Adrenal gland (tissue), 12 donors: Measurements from ENCODE around the gene FGFR3. TPM values are rescaled to one million over a fixed set of nuclear protein-coding genes. Genes with fewer than 3 reads are reported as not detected.

Experiments used
- DNase-seq, 7 donors: peaks; one replicate each; pipeline ENCODE4 v3.0.0-alpha.2; 2019 to 2020
- H3K27ac ChIP-seq, 5 donors: fragments of 200-600 bp; sonication (generic) in 4 of 5; 1 replicate in 3 of 5; 2 replicates in 2 of 5; pipeline versions ENCODE4 v1.5.1 to v1.8.0; 2016 to 2020; ENCODE audit warnings: mild to moderate bottlenecking in 1 of 5
- H3K27me3 ChIP-seq: fragments of 200-600 bp; 2 replicates; pipeline ENCODE4 v1.8.0; 2021
- H3K36me3 ChIP-seq, 2 donors: fragments of 200-600 bp; replicated peaks in 1 of 2; 1 replicate in 1 of 2; 2 replicates in 1 of 2; pipeline versions ENCODE4 v1.5.1 to v1.8.0; 2018 to 2022
- H3K4me1 ChIP-seq, 2 donors: fragments of 200-600 bp; replicated peaks in 1 of 2; 1 replicate in 1 of 2; 2 replicates in 1 of 2; pipeline versions ENCODE4 v1.5.1 to v1.8.0; 2018 to 2021
- H3K4me3 ChIP-seq, 4 donors: fragments of 200-600 bp; sonication (generic) in 3 of 4; one replicate each; pipeline ENCODE4 v1.5.1; 2016 to 2018
- H3K9me3 ChIP-seq, 3 donors: fragments of 200-600 bp; sonication (generic) in 1 of 3; replicated peaks in 1 of 3; 1 replicate in 2 of 3; 2 replicates in 1 of 3; pipeline versions ENCODE4 v1.5.1 to v1.8.0; 2016 to 2021
- POLR2A ChIP-seq, 2 donors: fragments of 450-650 bp; IDR thresholded peaks; one replicate each; pipeline ENCODE4 v1.6.1; 2017; ENCODE audit warnings: antibody characterized with exemption in 2 of 2, mild to moderate bottlenecking in 2 of 2, moderate library complexity in 1 of 2
- WGBS, 4 donors: extraction: QIAGEN DNeasy Blood & Tissue Kit in 2 of 4; methylation state at CpG; one replicate each; pipeline versions ENCODE4 v1.1.5 to v1.1.7; 2013 to 2017; 5-methylcytosine and 5-hydroxymethylcytosine counted together
- intact Hi-C, 2 donors: fragments of 100-400 bp; cut with DNase I; formaldehyde crosslinking; loops; one replicate each; pipeline versions ENCODE4 v1.14.1 to v1.15.0; 2022 to 2023
- polyA plus RNA-seq, 3 donors: library from polyadenylated mRNA; stranded (reverse); fragments of 200-250 nt in 2 of 3; fragments of 350-450 nt in 1 of 3; fragmentation: Illumina TruSeq in 1 of 3; extraction: RNeasy Lipid Tissue Mini Kit (QIAGEN cat#74804) in 1 of 3; gene quantifications; one replicate each; pipeline ENCODE4 v1.2.3, GENCODE V29; 2013 to 2014
- total RNA-seq, 9 donors: library from RNA; depleted of rRNA in 4 of 9; stranded (reverse); fragments of >200 nt in 4 of 9; fragments of 120-200 nt in 1 of 9; fragmentation: NEBNext Ultra II Directional in 1 of 9; extraction: Animal tissue kit (Norgen Biotek cat#: 25700) in 1 of 9; gene quantifications; one replicate each; pipeline versions ENCODE4 v1.1.0 to v1.2.4, GENCODE V29; 2013 to 2023
- TF ChIP-seq, protein P1 (sequence below), 6 experiments: fragments of 450-650 bp in 4 of 6; fragments of 200-600 bp in 2 of 6; sonication (generic) in 1 of 6; IDR thresholded peaks; 1 replicate in 5 of 6; 2 replicates in 1 of 6; pipeline versions ENCODE4 v1.5.1 to v1.8.0; 2016 to 2021; ENCODE audit warnings: antibody characterized with exemption in 6 of 6, mild to moderate bottlenecking in 2 of 6, moderate library complexity in 1 of 6
- donor health status: healthy with polysubstance abuse.
- donor health status: Bipolar disorder and iron deficiency.
- donor health status: DM: yes; HTN: yes; CAD: no.
- donor health status: DM: no; HTN: no; CAD: no.
- donor health status: DM: no; HTN: no; CAD: no.
- donor health status: DM: yes; HTN: yes; CAD: no.

Gene FGFR3
- total and polyA plus RNA-seq, 12 donors: 0.11 to 4.7 (median 1.9) TPM

GRCh38 chr4:1765409-1766072 is 27.6 kb upstream of the FGFR3 start:
- Histone ChIP-seq H3K4me1 (peaks cover 18 to 21% of the 10 kb centered on the region in 2 donors), H3K36me3 (no peaks in the 10 kb centered on the region), H3K27me3 (no peaks in the 10 kb centered on the region), H3K9me3 (no peaks in the 10 kb centered on the region), H3K4me3 (no peak overlapping the region), H3K27ac (peak overlapping the region in 1 of 5 donors; percentile 45)
- intact Hi-C loops: no loop called here
- TF ChIP-seq POLR2A (IDR thresholded peaks at IDR 0.05): no peak
- TF ChIP-seq, protein P1, sequence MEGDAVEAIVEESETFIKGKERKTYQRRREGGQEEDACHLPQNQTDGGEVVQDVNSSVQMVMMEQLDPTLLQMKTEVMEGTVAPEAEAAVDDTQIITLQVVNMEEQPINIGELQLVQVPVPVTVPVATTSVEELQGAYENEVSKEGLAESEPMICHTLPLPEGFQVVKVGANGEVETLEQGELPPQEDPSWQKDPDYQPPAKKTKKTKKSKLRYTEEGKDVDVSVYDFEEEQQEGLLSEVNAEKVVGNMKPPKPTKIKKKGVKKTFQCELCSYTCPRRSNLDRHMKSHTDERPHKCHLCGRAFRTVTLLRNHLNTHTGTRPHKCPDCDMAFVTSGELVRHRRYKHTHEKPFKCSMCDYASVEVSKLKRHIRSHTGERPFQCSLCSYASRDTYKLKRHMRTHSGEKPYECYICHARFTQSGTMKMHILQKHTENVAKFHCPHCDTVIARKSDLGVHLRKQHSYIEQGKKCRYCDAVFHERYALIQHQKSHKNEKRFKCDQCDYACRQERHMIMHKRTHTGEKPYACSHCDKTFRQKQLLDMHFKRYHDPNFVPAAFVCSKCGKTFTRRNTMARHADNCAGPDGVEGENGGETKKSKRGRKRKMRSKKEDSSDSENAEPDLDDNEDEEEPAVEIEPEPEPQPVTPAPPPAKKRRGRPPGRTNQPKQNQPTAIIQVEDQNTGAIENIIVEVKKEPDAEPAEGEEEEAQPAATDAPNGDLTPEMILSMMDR (IDR thresholded peaks at IDR 0.05): no peak
- 64 to 79% (median 73%) methylated on average over 5 to 10 of the region's 10 CpGs for WGBS, 4 donors
- no peak for DNase-seq

DNA sequence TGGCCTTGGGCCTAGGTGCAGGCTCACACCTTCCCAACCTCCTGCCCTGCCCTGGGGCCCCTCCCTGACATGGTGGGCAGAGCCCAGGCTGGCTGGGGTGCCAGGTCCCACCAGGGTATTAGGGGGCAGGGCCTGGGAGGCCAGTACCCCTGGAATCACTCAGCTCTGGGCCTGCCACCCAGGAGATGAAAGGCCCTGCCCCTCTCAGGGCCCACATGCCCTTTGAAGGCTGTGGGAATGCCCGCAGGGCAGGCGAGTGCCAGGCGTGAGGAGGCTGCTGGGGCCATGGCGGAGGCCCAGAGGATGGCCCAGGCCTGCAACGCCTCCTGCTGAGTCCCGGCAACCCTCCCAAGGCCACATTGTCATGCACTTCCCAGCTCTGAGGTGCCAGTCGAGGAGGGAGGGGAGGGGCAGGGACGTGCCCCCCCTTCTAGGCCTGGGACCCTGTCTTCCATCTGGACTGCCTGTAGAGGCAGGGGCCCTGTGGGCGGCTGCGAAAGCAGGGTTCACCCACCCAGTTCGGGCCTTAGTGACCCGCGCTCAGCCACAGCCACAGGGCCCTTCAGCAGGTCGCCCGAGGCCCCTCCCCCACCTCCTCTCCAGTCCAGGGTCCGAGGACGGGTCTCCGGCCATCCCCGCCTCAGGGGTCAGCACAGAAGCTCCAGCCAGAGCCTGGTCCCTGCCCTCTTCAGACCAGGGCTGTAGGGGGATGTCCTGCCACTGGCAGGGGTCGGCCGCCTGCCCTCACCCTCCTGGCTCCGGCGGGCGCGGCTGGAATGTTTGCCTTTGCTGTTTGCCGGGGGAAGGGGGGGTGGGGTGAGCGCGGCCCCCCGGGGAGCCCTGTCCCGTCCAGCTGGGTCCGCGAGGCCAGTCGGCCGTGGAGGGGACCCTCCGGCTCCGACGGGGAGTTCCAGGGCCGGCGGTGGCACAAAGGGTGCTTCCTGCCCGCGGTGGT is 26.7 kb upstream of the FGFR3 start:
- H3K27me3 ChIP-seq: no peaks in the 10 kb centered on the region
- peak overlapping the region in 1 of 4 donors; percentile 59 for H3K4me3 ChIP-seq
- peaks cover 18 to 21% of the 10 kb centered on the region in 2 donors for H3K4me1 ChIP-seq
- peak overlapping the region in 1 of 5 donors; percentile 45 for H3K27ac ChIP-seq
- WGBS, 4 donors: 39 to 60% (median 46%) methylated on average over 9 to 41 of the region's 41 CpGs
- DNase-seq: peak; percentile 43 to 86 (median 79)
- no peak for TF ChIP-seq POLR2A (IDR thresholded peaks at IDR 0.05)
- TF ChIP-seq, protein P1 (IDR thresholded peaks at IDR 0.05): no peak
- intact Hi-C loops: no loop called here
- H3K36me3 ChIP-seq: no peaks in the 10 kb centered on the region
- no peaks in the 10 kb centered on the region for H3K9me3 ChIP-seq

GRCh38 chr4:1767061-1767769 is 25.9 kb upstream of the FGFR3 start:
- Histone ChIP-seq H3K27me3 (no peaks in the 10 kb centered on the region), H3K4me3 (peak overlapping the region in 1 of 4 donors; percentile 59)
- DNase-seq: no peak

More at GRCh38 chr4:1767061-1767769, 25.9 kb upstream of the FGFR3 start:
- Histone ChIP-seq H3K9me3 (no peaks in the 10 kb centered on the region), H3K36me3 (no peaks in the 10 kb centered on the region), H3K4me1 (peaks cover 18 to 21% of the 10 kb centered on the region in 2 donors), H3K27ac (peak overlapping the region in 1 of 5 donors; percentile 45)
- TF ChIP-seq, protein P1 (IDR thresholded peaks at IDR 0.05): no peak
- TF ChIP-seq POLR2A (IDR thresholded peaks at IDR 0.05): no peak
- 1 to 4% (median 2%) methylated on average over 21 to 81 of the region's 84 CpGs; no CpG with 5 or more reads in 1 of the 4 donors for WGBS, 4 donors
- intact Hi-C loops: no loop called here
